Kidney (tissue), 14 donors: Measurements from ENCODE around the gene ASTN1. TPM values are rescaled to one million over a fixed set of nuclear protein-coding genes. Genes with fewer than 3 reads are reported as not detected.

ENCODE experiments used
- DNase-seq, 5 donors: peaks; one replicate each; pipeline ENCODE4 v3.0.0-alpha.2; 2013 to 2020
- FAIRE-seq: peaks from 2 replicates; lab custom pipeline; 2012; peaks lifted over from hg19 to GRCh38; lab: Jason Lieb, UNC
- H3K27ac ChIP-seq, 2 donors: one replicate each; pipeline ENCODE4 v1.7.0; 2013; ENCODE audit warnings: low read depth in 2 of 2, low read length in 2 of 2, inconsistent platforms in 1 of 2
- H3K27me3 ChIP-seq: one replicate; pipeline ENCODE4 v1.7.1; 2013; ENCODE audit warnings: low read length, inconsistent platforms; ENCODE audit not compliant: control insufficient read depth, insufficient read depth
- H3K36me3 ChIP-seq, 3 donors: one replicate each; pipeline versions ENCODE4 v1.7.0 to v1.7.1; 2013; ENCODE audit warnings: low read length in 3 of 3, control low read depth in 1 of 3, inconsistent platforms in 1 of 3; ENCODE audit not compliant: insufficient read depth in 3 of 3, control insufficient read depth in 2 of 3
- H3K4me1 ChIP-seq, 3 donors: one replicate each; pipeline versions ENCODE4 v1.7.0 to v1.7.1; 2013; ENCODE audit warnings: low read length in 3 of 3, inconsistent platforms in 1 of 3, low read depth in 1 of 3; ENCODE audit not compliant: control insufficient read depth in 2 of 3, insufficient read depth in 2 of 3
- H3K4me3 ChIP-seq, 3 donors: one replicate each; pipeline versions ENCODE4 v1.7.0 to v1.8.1; 2013; ENCODE audit warnings: low read length in 3 of 3, control low read depth in 1 of 3, inconsistent platforms in 1 of 3
- H3K9ac ChIP-seq, 3 donors: one replicate each; pipeline versions ENCODE4 v1.7.0 to v1.7.1; 2013; ENCODE audit warnings: low read length in 3 of 3, control low read depth in 1 of 3, inconsistent platforms in 1 of 3
- H3K9me3 ChIP-seq, 3 donors: one replicate each; pipeline versions ENCODE4 v1.7.0 to v1.7.1; 2013; ENCODE audit warnings: low read length in 3 of 3, control low read depth in 1 of 3, inconsistent platforms in 1 of 3; ENCODE audit not compliant: control insufficient read depth in 2 of 3, insufficient read depth in 1 of 3
- intact Hi-C: fragments of 100-400 bp; cut with DNase I; formaldehyde crosslinking; loops from one replicate; pipeline ENCODE4 v1.11.1; 2022
- polyA plus RNA-seq: library from polyadenylated mRNA; stranded (reverse); fragments of 350-450 nt; fragmentation: Illumina TruSeq; extraction: RNeasy Lipid Tissue Mini Kit (QIAGEN cat#74804); gene quantifications from one replicate; pipeline ENCODE4 v1.2.3, GENCODE V29; 2014; ENCODE audit warnings: low read depth, low replicate concordance; ENCODE audit not compliant: insufficient read depth
- total RNA-seq: library from RNA; stranded (reverse); fragmentation: NEBNext Ultra II Directional; extraction: Animal tissue kit (Norgen Biotek cat#: 25700); gene quantifications from one replicate; pipeline ENCODE4 v1.2.1, GENCODE V29; 2021
- TF ChIP-seq, protein P1 (sequence below): IDR thresholded peaks from 3 replicates; pipeline ENCODE4 v1.5.1; 2012; ENCODE audit warnings: mild to moderate bottlenecking, moderate library complexity, borderline replicate concordance; ENCODE audit not compliant: insufficient read depth; ENCODE audit errors: extremely low read depth
- donor health status: control.
- donor health status: control.
- donor health status: control.
- donor health status: control.
- donor health status: control.
- donor health status: DM: yes; HTN: yes; CAD: no.
- donor health status: Normal renal cell carcinoma (clear cell type).

Gene ASTN1
- total and polyA plus RNA-seq, 2 donors from 2014 or later = 0.19 to 0.25 TPM

DNA sequence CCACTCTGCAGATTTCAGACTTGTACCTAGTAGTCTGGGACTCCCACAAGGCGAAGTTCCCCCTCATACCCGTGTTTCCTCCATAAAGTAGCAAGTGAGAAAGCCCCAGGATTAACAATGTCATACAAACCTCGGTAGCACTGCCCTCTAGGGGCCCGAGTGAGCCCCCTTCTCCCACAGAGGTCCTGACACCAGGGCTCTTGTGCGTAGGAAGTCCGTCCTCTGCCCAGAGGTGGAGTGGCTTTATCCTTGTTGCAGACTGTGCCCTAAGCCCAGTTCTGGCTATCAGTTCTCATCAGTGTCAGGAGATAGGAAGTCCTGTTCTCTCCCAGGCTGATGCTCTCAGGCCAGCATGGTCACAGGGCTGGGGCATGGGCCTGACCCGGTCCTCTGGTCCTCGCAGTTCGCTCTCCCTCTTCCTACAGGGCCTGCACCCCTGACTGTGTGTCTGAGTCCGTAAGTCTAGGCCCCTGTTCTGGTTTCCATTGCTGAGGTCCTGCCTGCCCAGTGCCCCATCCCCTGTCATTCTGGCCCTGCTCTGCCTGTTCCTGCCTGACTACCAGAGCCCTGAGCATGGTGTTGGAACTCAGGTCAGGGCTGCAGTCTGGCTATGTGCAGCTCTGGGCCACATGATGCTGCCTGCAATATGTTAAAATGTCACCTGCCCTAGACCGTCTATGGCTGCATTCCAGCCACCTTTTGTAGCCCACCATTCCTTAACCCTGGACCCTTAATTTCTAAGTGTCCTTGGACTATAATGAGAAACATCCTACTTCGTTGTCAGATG lies 285.6 kb downstream of the ASTN1 start:
- no peak for FAIRE-seq
- intact Hi-C loops = loop anchor here (10.0 kb wide), 1 partner anchor 324 kb away; no protein-coding TSS in a partner anchor
- DNase-seq = no peak

DNA sequence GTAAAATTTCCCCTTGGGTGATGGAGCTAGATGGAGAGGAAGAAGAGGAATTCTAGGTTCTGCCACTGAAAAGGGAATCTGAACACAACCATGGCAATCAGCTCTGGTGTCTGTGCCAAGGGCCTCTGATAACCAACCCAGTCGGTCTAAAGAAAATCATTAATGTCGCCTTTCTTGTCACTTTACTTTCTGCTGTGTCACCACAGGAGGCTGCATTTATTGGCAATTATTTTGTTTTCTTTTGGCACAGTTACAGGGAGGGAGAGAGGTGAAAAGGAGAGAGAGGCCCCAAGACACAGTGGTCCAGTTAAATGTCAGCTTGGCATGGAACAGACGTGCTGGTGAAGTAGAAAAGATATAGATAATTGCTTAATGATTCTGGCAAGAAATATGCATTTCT lies 287.0 kb downstream of the ASTN1 start:
- Histone ChIP-seq H3K4me1 (no peaks in the 10 kb centered on the region), H3K9me3 (no peaks in the 10 kb centered on the region), H3K4me3 (no peak overlapping the region), H3K9ac (no peak overlapping the region), H3K27ac (no peak overlapping the region), H3K27me3 (no peaks in the 10 kb centered on the region), H3K36me3 (no peaks in the 10 kb centered on the region)
- FAIRE-seq (no peak), DNase-seq (no peak)
- TF ChIP-seq, protein P1, sequence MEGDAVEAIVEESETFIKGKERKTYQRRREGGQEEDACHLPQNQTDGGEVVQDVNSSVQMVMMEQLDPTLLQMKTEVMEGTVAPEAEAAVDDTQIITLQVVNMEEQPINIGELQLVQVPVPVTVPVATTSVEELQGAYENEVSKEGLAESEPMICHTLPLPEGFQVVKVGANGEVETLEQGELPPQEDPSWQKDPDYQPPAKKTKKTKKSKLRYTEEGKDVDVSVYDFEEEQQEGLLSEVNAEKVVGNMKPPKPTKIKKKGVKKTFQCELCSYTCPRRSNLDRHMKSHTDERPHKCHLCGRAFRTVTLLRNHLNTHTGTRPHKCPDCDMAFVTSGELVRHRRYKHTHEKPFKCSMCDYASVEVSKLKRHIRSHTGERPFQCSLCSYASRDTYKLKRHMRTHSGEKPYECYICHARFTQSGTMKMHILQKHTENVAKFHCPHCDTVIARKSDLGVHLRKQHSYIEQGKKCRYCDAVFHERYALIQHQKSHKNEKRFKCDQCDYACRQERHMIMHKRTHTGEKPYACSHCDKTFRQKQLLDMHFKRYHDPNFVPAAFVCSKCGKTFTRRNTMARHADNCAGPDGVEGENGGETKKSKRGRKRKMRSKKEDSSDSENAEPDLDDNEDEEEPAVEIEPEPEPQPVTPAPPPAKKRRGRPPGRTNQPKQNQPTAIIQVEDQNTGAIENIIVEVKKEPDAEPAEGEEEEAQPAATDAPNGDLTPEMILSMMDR = no peak
- intact Hi-C loops = loop anchor here (10.0 kb wide), 1 partner anchor 323 kb away; no protein-coding TSS in a partner anchor

More for the DNA sequence above, 285.6 kb downstream of the ASTN1 start:
- Histone ChIP-seq H3K27me3 (no peaks in the 10 kb centered on the region), H3K4me3 (no peak overlapping the region), H3K9ac (no peak overlapping the region), H3K9me3 (no peaks in the 10 kb centered on the region), H3K36me3 (no peaks in the 10 kb centered on the region), H3K4me1 (no peaks in the 10 kb centered on the region), H3K27ac (no peak overlapping the region)
- TF ChIP-seq, protein P1 = no peak

DNA sequence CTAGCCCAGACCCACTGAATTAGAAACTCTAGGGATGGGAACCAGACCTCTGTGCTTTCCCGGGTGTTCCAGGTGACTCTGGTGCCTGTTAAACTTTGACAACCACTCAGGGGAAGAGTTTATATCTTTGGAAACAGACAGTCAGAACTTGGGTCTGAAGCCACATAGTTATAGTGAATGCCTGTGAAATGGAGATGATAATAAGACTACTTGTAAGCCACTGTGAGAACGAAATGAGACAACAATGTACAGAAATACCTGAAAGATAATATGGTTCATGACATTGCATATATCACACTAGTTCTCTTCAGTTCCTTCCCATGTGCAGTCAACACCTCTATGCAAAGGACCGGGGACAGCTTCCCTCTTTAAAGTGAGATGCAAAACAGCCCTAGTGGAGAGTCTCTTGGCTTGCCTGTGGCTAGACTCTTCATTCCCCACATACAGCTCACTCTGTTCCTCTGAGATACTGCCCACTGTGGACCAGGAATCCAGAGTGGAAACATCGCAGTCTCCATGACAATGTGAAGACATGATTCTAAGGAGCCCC lies 287.5 kb downstream of the ASTN1 start:
- intact Hi-C loops = loop anchor here (10.0 kb wide), 1 partner anchor 322 kb away; no protein-coding TSS in a partner anchor
- no peaks in the 10 kb centered on the region for H3K9me3 ChIP-seq
- FAIRE-seq = no peak

More for the DNA sequence above, 287.5 kb downstream of the ASTN1 start:
- DNase-seq = no peak
- Histone ChIP-seq H3K36me3 (no peaks in the 10 kb centered on the region), H3K4me3 (no peak overlapping the region), H3K27ac (no peak overlapping the region), H3K27me3 (no peaks in the 10 kb centered on the region), H3K9ac (no peak overlapping the region), H3K4me1 (no peaks in the 10 kb centered on the region)
- TF ChIP-seq, protein P1 = no peak
